Hindlimb muscle (tissue), 1 donor: ENCODE results near the gene SMCHD1. TPM values are rescaled to one million over a fixed set of nuclear protein-coding genes. Genes with fewer than 3 reads are reported as not detected.

ENCODE experiments used
- DNase-seq: peaks from one replicate; pipeline ENCODE4 v3.0.0-alpha.2; 2013
- polyA plus RNA-seq: library from polyadenylated mRNA; unstranded; fragments of 120-200 nt; gene quantifications from one replicate; pipeline ENCODE4 v1.2.1, GENCODE V29; 2013; ENCODE audit not compliant: insufficient read length

Gene SMCHD1
- polyA plus RNA-seq, 1 donor, result 33.0 TPM

GRCh38 chr18:2853173-2853925, 197.8 kb downstream of the SMCHD1 start:
- DNase-seq, result no peak

GRCh38 chr18:2853926-2854664, 198.6 kb downstream of the SMCHD1 start:
- no peak for DNase-seq

Other genes starting within 250 kb of the SMCHD1 start
- 9.9 TPM for gene METTL4, start 84.2 kb upstream of the SMCHD1 start, polyA plus RNA-seq
- gene NDC80, start 84.2 kb upstream of the SMCHD1 start, polyA plus RNA-seq, result 8.9 TPM
- gene EMILIN2, start 191.3 kb downstream of the SMCHD1 start, polyA plus RNA-seq, result 23.1 TPM